ENCODE results near the gene ELOVL2. TPM values are rescaled to one million over a fixed set of nuclear protein-coding genes. Genes with fewer than 3 reads are reported as not detected.

ELOVL2 gene
- total RNA-seq, 1 experiment from 2014 or later = not detected

DNA sequence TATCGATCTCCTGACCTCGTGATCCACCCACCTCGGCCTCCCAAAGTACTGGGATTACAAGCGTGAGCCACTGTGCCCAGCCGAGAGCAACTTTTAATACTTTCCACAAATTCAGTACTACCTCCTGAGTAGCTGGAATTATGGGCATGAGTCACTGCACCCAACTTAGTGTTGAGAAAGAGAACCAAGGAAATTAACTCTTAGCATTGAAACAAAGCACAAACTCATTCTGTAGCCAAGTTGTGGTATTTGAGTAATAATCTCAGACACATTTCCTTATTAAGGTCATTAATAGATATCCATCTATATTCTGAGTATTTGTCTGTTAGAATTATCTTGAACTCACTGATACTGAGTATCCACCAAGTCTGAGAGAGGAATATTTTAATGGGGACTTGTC lies 14.3 kb upstream of the ELOVL2 start:
- intact Hi-C loops (cut with micrococcal nuclease) = no loop called here
- H3K4me3 Mint-ChIP-seq (ENCODE audit: unreplicated experiment) = no peak overlapping the region
- no peak overlapping the region for H3K27ac Mint-ChIP-seq (ENCODE audit: low read depth, unreplicated experiment)
- peaks cover 6% of the 10 kb centered on the region for H3K4me1 Mint-ChIP-seq (ENCODE audit: insufficient read depth, unreplicated experiment)
- CTCF ChIA-PET = interaction anchor here (0.6 to 0.8 kb wide), 5 partner anchors 13 to 426 kb away, joined by 3 to 5 read pairs (median 4); no protein-coding TSS in a partner anchor
- H3K36me3 Mint-ChIP-seq (ENCODE audit: insufficient read depth, unreplicated experiment) = no peaks in the 10 kb centered on the region
- POLR2A ChIA-PET = interaction anchor here (0.6 to 1.0 kb wide), 2 partner anchors 31 to 312 kb away, joined by 3 read pairs; no protein-coding TSS in a partner anchor
- TF ChIP-seq, protein P1, sequence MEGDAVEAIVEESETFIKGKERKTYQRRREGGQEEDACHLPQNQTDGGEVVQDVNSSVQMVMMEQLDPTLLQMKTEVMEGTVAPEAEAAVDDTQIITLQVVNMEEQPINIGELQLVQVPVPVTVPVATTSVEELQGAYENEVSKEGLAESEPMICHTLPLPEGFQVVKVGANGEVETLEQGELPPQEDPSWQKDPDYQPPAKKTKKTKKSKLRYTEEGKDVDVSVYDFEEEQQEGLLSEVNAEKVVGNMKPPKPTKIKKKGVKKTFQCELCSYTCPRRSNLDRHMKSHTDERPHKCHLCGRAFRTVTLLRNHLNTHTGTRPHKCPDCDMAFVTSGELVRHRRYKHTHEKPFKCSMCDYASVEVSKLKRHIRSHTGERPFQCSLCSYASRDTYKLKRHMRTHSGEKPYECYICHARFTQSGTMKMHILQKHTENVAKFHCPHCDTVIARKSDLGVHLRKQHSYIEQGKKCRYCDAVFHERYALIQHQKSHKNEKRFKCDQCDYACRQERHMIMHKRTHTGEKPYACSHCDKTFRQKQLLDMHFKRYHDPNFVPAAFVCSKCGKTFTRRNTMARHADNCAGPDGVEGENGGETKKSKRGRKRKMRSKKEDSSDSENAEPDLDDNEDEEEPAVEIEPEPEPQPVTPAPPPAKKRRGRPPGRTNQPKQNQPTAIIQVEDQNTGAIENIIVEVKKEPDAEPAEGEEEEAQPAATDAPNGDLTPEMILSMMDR (IDR thresholded peaks at IDR 0.05; ENCODE audit: unreplicated experiment) = no peak
- no peaks in the 10 kb centered on the region for H3K27me3 Mint-ChIP-seq (ENCODE audit: insufficient read depth, unreplicated experiment)
- no TSS peak for BruUV-seq (replicated peaks)
- DNase-seq (ENCODE audit: unreplicated experiment) = peak; percentile 52
- no peaks in the 10 kb centered on the region for H3K9me3 Mint-ChIP-seq (ENCODE audit: unreplicated experiment)

DNA sequence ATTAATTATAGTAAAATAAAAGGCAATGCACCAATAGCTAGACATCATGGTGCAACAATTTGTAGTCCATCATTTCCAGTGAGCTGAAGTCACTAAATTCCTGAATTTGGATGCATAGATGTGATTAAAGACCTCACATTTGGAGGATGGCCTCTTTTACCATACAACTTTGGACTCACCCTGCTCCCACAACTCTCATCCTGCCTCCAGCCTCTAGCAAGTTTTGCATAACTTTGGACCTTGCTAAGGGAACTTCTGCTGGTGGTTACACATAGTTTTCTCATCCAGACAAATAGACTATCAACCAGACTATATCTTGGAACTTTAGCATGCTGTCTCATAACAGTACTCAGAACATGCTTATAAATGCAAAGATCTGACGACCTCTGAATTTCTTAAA lies 12.8 kb upstream of the ELOVL2 start:
- TF ChIP-seq, protein P1 (IDR thresholded peaks at IDR 0.05; ENCODE audit: unreplicated experiment) = no peak
- no TSS peak for BruUV-seq (replicated peaks)
- intact Hi-C loops (cut with micrococcal nuclease) = no loop called here
- DNase-seq (ENCODE audit: unreplicated experiment) = no peak
- H3K4me1 Mint-ChIP-seq (ENCODE audit: insufficient read depth, unreplicated experiment) = peaks cover 6% of the 10 kb centered on the region
- no peaks in the 10 kb centered on the region for H3K9me3 Mint-ChIP-seq (ENCODE audit: unreplicated experiment)
- H3K36me3 Mint-ChIP-seq (ENCODE audit: insufficient read depth, unreplicated experiment) = no peaks in the 10 kb centered on the region
- H3K27ac Mint-ChIP-seq (ENCODE audit: low read depth, unreplicated experiment) = no peak overlapping the region
- CTCF ChIA-PET = interaction anchor here (1.2 to 2.8 kb wide), 4 partner anchors 8 to 439 kb away, joined by 4 to 10 read pairs (median 6); no protein-coding TSS in a partner anchor
- no peaks in the 10 kb centered on the region for H3K27me3 Mint-ChIP-seq (ENCODE audit: insufficient read depth, unreplicated experiment)
- H3K4me3 Mint-ChIP-seq (ENCODE audit: unreplicated experiment) = no peak overlapping the region
- POLR2A ChIA-PET = interaction anchor here (0.6 kb wide), 1 partner anchor 30 kb away, joined by 3 read pairs; no protein-coding TSS in a partner anchor

DNA sequence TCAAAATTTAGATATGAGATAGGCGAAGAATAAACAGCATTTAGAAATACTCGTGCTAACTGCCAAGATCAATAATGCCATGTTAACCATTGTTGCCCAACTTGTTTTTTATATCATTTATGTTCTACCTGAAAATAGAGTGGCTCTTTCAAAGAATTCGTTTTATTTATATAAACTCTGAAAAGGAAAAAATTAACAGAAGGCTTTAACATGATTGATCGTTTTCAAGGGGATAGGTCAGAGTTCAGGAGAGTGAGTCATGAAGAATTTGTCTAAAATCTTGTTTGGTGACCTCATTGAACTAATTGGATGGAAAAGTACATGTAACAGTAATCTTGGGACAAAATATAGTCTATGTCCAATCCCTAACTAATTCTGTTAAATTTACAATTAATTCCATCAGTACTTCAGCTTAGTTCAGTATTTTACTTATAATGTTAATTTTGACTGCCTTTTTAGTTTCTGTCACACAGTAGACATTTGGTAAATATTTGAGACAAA lies 11.1 kb upstream of the ELOVL2 start:
- no peaks in the 10 kb centered on the region for H3K36me3 Mint-ChIP-seq (ENCODE audit: insufficient read depth, unreplicated experiment)
- TF ChIP-seq, protein P1 (IDR thresholded peaks at IDR 0.05; ENCODE audit: unreplicated experiment) = no peak
- H3K4me3 Mint-ChIP-seq (ENCODE audit: unreplicated experiment) = no peak overlapping the region
- intact Hi-C loops (cut with micrococcal nuclease) = no loop called here
- no peaks in the 10 kb centered on the region for H3K9me3 Mint-ChIP-seq (ENCODE audit: unreplicated experiment)
- CTCF ChIA-PET = interaction anchor here (0.9 to 2.8 kb wide), 5 partner anchors 14 to 441 kb away, joined by 3 to 10 read pairs (median 4); no protein-coding TSS in a partner anchor
- no peak for DNase-seq (ENCODE audit: unreplicated experiment)
- H3K27me3 Mint-ChIP-seq (ENCODE audit: insufficient read depth, unreplicated experiment) = no peaks in the 10 kb centered on the region
- no TSS peak for BruUV-seq (replicated peaks)
- H3K4me1 Mint-ChIP-seq (ENCODE audit: insufficient read depth, unreplicated experiment) = peaks cover 6% of the 10 kb centered on the region
- no peak overlapping the region for H3K27ac Mint-ChIP-seq (ENCODE audit: low read depth, unreplicated experiment)
- POLR2A ChIA-PET = interaction anchor here (0.8 kb wide), 1 partner anchor 38 kb away, joined by 3 read pairs; the partner anchor contains the start of gene SMIM13

DNA sequence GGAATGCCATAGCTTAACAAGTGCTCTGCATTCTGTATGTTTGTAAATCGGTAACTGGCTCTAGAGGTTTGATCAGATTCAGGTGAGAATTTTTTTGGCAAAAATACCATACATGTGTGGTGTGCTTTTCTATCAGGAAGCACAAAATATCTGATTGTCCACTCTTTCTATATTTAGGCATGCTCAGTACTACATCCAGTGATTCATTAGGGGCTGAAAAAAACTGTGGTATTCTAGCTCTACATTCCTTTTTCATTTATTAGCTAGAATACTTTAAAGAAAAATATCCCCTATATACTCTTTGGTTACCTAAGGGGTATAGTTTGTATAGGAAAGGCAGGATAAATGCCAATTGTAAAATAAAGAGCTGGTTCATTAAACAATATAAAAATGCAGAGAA lies 10.6 kb upstream of the ELOVL2 start:
- ChIA-PET CTCF (interaction anchor here (0.6 to 2.8 kb wide), 4 partner anchors 14 to 103 kb away, joined by 3 to 10 read pairs (median 6); no protein-coding TSS in a partner anchor), POLR2A (interaction anchor here (0.8 kb wide), 1 partner anchor 39 kb away, joined by 3 read pairs; the partner anchor contains the start of gene SMIM13)
- no TSS peak for BruUV-seq (replicated peaks)
- DNase-seq (ENCODE audit: unreplicated experiment) = no peak
- Mint-ChIP-seq H3K4me3 (ENCODE audit: unreplicated experiment) (no peak overlapping the region), H3K36me3 (ENCODE audit: insufficient read depth, unreplicated experiment) (no peaks in the 10 kb centered on the region), H3K27ac (ENCODE audit: low read depth, unreplicated experiment) (no peak overlapping the region), H3K9me3 (ENCODE audit: unreplicated experiment) (no peaks in the 10 kb centered on the region), H3K4me1 (ENCODE audit: insufficient read depth, unreplicated experiment) (peaks cover 6% of the 10 kb centered on the region), H3K27me3 (ENCODE audit: insufficient read depth, unreplicated experiment) (no peaks in the 10 kb centered on the region)
- intact Hi-C loops (cut with micrococcal nuclease) = no loop called here
- TF ChIP-seq, protein P1 (IDR thresholded peaks at IDR 0.05; ENCODE audit: unreplicated experiment) = no peak

Measured in MCF 10A (cell line).